ENCODE measurements around the gene AHCYL2.

DNA sequence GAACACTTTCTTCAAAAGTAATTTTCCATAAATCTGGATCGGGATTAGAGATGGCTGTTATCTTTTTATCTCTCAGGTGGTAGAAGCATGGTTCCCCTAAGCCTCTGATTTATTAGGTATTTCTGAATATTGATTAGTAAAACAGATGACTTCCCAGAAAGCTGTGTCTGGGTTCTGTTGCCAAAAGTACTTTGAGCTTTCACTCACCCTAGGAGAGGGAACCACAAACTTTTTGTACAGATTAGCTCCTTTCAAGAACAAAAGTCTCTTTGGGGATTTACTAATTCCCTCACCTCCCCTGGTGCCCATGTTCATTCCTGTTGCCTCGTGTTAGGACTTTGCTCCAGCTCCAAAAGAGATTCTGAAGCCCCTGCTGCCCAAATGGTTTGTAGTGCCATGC is 162.7 kb downstream of the AHCYL2 start:
- TF ChIP-seq, protein P1, sequence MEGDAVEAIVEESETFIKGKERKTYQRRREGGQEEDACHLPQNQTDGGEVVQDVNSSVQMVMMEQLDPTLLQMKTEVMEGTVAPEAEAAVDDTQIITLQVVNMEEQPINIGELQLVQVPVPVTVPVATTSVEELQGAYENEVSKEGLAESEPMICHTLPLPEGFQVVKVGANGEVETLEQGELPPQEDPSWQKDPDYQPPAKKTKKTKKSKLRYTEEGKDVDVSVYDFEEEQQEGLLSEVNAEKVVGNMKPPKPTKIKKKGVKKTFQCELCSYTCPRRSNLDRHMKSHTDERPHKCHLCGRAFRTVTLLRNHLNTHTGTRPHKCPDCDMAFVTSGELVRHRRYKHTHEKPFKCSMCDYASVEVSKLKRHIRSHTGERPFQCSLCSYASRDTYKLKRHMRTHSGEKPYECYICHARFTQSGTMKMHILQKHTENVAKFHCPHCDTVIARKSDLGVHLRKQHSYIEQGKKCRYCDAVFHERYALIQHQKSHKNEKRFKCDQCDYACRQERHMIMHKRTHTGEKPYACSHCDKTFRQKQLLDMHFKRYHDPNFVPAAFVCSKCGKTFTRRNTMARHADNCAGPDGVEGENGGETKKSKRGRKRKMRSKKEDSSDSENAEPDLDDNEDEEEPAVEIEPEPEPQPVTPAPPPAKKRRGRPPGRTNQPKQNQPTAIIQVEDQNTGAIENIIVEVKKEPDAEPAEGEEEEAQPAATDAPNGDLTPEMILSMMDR (IDR thresholded peaks at IDR 0.05) = no peak
- TF ChIP-seq POLR2AphosphoS5 (IDR thresholded peaks at IDR 0.05) = no peak
- TF ChIP-seq POLR2A (IDR thresholded peaks at IDR 0.05) = no peak

Data from gastroesophageal sphincter (tissue), 3 donors.